Mesenchymal stem cell (in vitro differentiated cells and primary cell): ENCODE results near the gene SSR3.
A peak's percentile ranks its signal among the peaks of the same experiment; 100 is the strongest.

Experiments
- DNase-seq: peaks from one replicate; pipeline ENCODE4 v3.0.0-alpha.2; 2013
- H2AFZ ChIP-seq: one replicate; pipeline ENCODE4 v1.6.1; 2013; ENCODE audit warnings: low read depth, mild to moderate bottlenecking, control low read depth, inconsistent platforms, low read length, moderate library complexity
- H2AK5ac ChIP-seq: 2 replicates; pipeline ENCODE4 v1.6.1; 2013; ENCODE audit warnings: low read length, moderate library complexity, mild to moderate bottlenecking, inconsistent platforms; ENCODE audit not compliant: severe bottlenecking
- H2BK120ac ChIP-seq: one replicate; pipeline ENCODE4 v1.6.1; 2013; ENCODE audit warnings: low read depth, mild to moderate bottlenecking, inconsistent platforms, low read length, moderate library complexity
- H2BK12ac ChIP-seq, 2 experiments: one replicate each; pipeline ENCODE4 v1.6.1; 2013; ENCODE audit warnings: inconsistent platforms in 2 of 2, low read length in 2 of 2, mild to moderate bottlenecking in 2 of 2, moderate library complexity in 2 of 2, control low read depth in 1 of 2
- H2BK15ac ChIP-seq: one replicate; pipeline ENCODE4 v1.6.1; 2013; ENCODE audit warnings: mild to moderate bottlenecking, low read depth, inconsistent platforms; ENCODE audit not compliant: poor library complexity, severe bottlenecking
- H2BK5ac ChIP-seq: 2 replicates; pipeline ENCODE4 v1.6.1; 2013; ENCODE audit warnings: low read depth, mild to moderate bottlenecking, low read length, control low read depth, inconsistent platforms; ENCODE audit not compliant: poor library complexity, severe bottlenecking
- H3K14ac ChIP-seq, 2 experiments: one replicate each; pipeline ENCODE4 v1.6.1; 2013; ENCODE audit warnings: inconsistent platforms in 2 of 2, low read length in 2 of 2, control low read depth in 1 of 2, mild to moderate bottlenecking in 1 of 2, moderate library complexity in 1 of 2
- H3K18ac ChIP-seq, 2 experiments: one replicate each; pipeline ENCODE4 v1.6.1; 2013; ENCODE audit warnings: inconsistent platforms in 2 of 2, low read length in 2 of 2, control low read depth in 1 of 2, low read depth in 1 of 2, mild to moderate bottlenecking in 1 of 2
- H3K23ac ChIP-seq, 2 experiments: one replicate each; pipeline ENCODE4 v1.6.1; 2013; ENCODE audit warnings: inconsistent platforms in 2 of 2, low read length in 2 of 2, mild to moderate bottlenecking in 2 of 2, moderate library complexity in 2 of 2, control low read depth in 1 of 2
- H3K27ac ChIP-seq: 2 replicates; pipeline ENCODE4 v1.5.1; 2013; ENCODE audit warnings: mild to moderate bottlenecking, moderate library complexity, low read length, control low read depth, inconsistent platforms; ENCODE audit not compliant: poor library complexity, severe bottlenecking
- H3K27me3 ChIP-seq, 2 experiments: 2 replicates each; pipeline versions ENCODE4 v1.6.1 to v1.7.0; 2013; ENCODE audit warnings: low read length in 2 of 2, mild to moderate bottlenecking in 2 of 2, moderate library complexity in 2 of 2, control low read depth in 1 of 2, inconsistent platforms in 1 of 2; ENCODE audit not compliant: control insufficient read depth in 1 of 2, insufficient read depth in 1 of 2
- H3K36me3 ChIP-seq, 2 experiments: 2 replicates each; pipeline versions ENCODE4 v1.6.1 to v1.7.0; 2013; ENCODE audit warnings: low read length in 2 of 2, control low read depth in 1 of 2, inconsistent platforms in 1 of 2, low read depth in 1 of 2, mild to moderate bottlenecking in 1 of 2; ENCODE audit not compliant: insufficient read depth in 2 of 2, control insufficient read depth in 1 of 2
- H3K4ac ChIP-seq, 2 experiments: one replicate each; pipeline ENCODE4 v1.6.1; 2013; ENCODE audit warnings: inconsistent platforms in 2 of 2, low read length in 2 of 2, mild to moderate bottlenecking in 2 of 2, moderate library complexity in 2 of 2, control low read depth in 1 of 2, low read depth in 1 of 2
- H3K4me1 ChIP-seq: 2 replicates; pipeline ENCODE4 v1.6.1; 2013; ENCODE audit warnings: low read depth, low read length, control low read depth; ENCODE audit not compliant: control insufficient read depth, insufficient read depth
- H3K4me2 ChIP-seq: 2 replicates; pipeline ENCODE4 v1.6.1; 2013; ENCODE audit warnings: low read length, mild to moderate bottlenecking, inconsistent platforms; ENCODE audit not compliant: poor library complexity, severe bottlenecking
- H3K4me3 ChIP-seq, 2 experiments: 2 replicates each; pipeline versions ENCODE4 v1.5.1 to v1.7.0; 2013; ENCODE audit warnings: low read length in 2 of 2, mild to moderate bottlenecking in 2 of 2, control low read depth in 1 of 2, low read depth in 1 of 2; ENCODE audit not compliant: insufficient read depth in 1 of 2
- H3K79me1 ChIP-seq: replicated peaks from 2 replicates; pipeline ENCODE4 v1.6.1; 2013; ENCODE audit warnings: mild to moderate bottlenecking, control low read depth, low read length, inconsistent platforms; ENCODE audit not compliant: poor library complexity, severe bottlenecking
- H3K9ac ChIP-seq: 2 replicates; pipeline ENCODE4 v1.7.0; 2013; ENCODE audit warnings: mild to moderate bottlenecking, low read length, moderate library complexity
- H3K9me3 ChIP-seq: 2 replicates; pipeline ENCODE4 v1.7.0; 2013; ENCODE audit warnings: mild to moderate bottlenecking, low read length; ENCODE audit not compliant: control insufficient read depth
- H4K8ac ChIP-seq: one replicate; pipeline ENCODE4 v1.6.1; 2013; ENCODE audit warnings: inconsistent platforms, mild to moderate bottlenecking, low read length, moderate library complexity
- H4K91ac ChIP-seq: one replicate; pipeline ENCODE4 v1.6.1; 2013; ENCODE audit warnings: mild to moderate bottlenecking, low read length, inconsistent platforms
- WGBS: methylation state at CpG from one replicate; pipeline ENCODE4 v1.1.7; 2013; ENCODE audit warnings: mixed read lengths; 5-methylcytosine and 5-hydroxymethylcytosine counted together

Gene SSR3

DNA sequence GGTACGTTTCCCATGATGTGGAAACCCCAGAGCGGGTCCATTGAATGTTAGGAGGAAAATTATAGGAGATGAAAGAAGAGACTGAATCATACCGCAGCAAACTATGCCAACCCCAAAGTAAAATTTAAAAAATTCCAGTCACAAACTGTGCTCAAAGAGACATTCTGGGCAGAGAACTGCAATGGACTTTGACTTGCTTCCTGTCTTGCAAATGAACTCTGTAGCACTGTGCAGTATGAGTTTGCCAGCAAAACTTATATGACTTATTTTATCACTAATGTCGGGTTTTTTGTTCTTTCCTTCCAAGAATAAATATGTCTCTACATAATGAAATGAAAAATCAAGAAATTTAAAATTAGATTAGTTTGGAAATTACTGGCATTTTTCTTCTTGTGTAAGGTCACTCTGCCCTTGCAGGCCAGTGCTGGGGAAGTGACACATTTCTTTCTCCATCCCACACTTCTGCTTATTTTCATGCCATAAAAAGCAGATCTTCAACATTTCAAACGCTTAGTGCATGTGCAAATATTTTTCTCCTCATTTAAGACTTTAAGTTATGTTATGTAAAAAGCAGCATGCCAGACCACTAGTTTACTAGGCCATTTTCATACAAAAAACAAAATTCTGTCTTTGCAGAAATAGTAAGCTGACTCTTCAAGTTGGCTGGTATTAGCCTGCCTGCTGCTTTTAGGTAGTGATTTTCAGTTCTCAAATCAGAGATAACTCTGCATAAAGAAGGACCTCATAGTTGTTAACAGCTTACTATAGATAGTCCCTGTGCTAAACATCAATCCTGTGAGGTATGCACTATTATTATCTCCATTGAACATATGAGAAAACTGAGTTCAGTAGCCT is 32.2 kb upstream of the SSR3 start:
- H3K4me3 ChIP-seq: no peak overlapping the region
- no peak overlapping the region for H4K91ac ChIP-seq
- H3K79me1 ChIP-seq: no peaks in the 10 kb centered on the region
- H4K8ac ChIP-seq: no peak overlapping the region
- no peak overlapping the region for H3K9ac ChIP-seq
- no peak overlapping the region for H3K14ac ChIP-seq
- no peak overlapping the region for H2BK5ac ChIP-seq
- DNase-seq: no peak
- no peak overlapping the region for H2BK15ac ChIP-seq
- H3K4me2 ChIP-seq: no peak overlapping the region
- no peak overlapping the region for H2AFZ ChIP-seq
- H3K27ac ChIP-seq: no peak overlapping the region
- 85% methylated on average over 4 of the region's 5 CpGs for WGBS
- H2BK12ac ChIP-seq: no peak overlapping the region
- H2AK5ac ChIP-seq: no peak overlapping the region
- H3K36me3 ChIP-seq: no peaks in the 10 kb centered on the region
- no peaks in the 10 kb centered on the region for H3K27me3 ChIP-seq
- no peak overlapping the region for H3K4ac ChIP-seq
- H3K23ac ChIP-seq: no peak overlapping the region
- peaks cover 5% of the 10 kb centered on the region for H3K4me1 ChIP-seq
- no peak overlapping the region for H2BK120ac ChIP-seq
- no peaks in the 10 kb centered on the region for H3K9me3 ChIP-seq
- no peak overlapping the region for H3K18ac ChIP-seq

DNA sequence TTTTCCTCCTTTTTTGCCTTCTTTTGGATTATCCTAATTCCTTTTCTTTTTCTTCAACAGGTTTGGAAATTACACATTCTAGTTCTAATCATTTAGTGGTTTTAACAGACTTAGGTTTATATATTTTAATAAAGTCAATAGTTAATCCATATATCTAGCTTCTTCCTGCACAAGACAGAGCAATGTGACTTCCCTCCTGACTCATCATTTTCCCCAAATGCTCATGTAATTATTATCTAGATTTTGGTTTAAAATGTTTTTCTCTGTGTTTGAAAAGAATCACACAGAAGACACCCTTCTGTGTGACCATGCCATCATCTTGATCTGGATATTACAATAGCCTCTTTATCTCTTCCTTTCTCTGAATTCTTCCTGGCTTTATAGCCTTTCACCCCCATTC is 28.6 kb upstream of the SSR3 start:
- Histone ChIP-seq H4K91ac (no peak overlapping the region), H2BK15ac (no peak overlapping the region), H3K36me3 (no peaks in the 10 kb centered on the region), H3K4me1 (peaks cover 5% of the 10 kb centered on the region), H3K14ac (no peak overlapping the region), H3K9me3 (no peaks in the 10 kb centered on the region), H3K4me3 (no peak overlapping the region), H3K4me2 (no peak overlapping the region), H3K27ac (peak overlapping the region; percentile 10), H2BK5ac (no peak overlapping the region), H3K18ac (no peak overlapping the region), H2BK120ac (no peak overlapping the region), H2BK12ac (no peak overlapping the region), H3K79me1 (no peaks in the 10 kb centered on the region), H3K9ac (peak overlapping the region; percentile 29), H4K8ac (no peak overlapping the region), H3K23ac (no peak overlapping the region), H2AFZ (no peak overlapping the region), H2AK5ac (no peak overlapping the region), H3K4ac (no peak overlapping the region), H3K27me3 (no peaks in the 10 kb centered on the region)
- DNase-seq: no peak

DNA sequence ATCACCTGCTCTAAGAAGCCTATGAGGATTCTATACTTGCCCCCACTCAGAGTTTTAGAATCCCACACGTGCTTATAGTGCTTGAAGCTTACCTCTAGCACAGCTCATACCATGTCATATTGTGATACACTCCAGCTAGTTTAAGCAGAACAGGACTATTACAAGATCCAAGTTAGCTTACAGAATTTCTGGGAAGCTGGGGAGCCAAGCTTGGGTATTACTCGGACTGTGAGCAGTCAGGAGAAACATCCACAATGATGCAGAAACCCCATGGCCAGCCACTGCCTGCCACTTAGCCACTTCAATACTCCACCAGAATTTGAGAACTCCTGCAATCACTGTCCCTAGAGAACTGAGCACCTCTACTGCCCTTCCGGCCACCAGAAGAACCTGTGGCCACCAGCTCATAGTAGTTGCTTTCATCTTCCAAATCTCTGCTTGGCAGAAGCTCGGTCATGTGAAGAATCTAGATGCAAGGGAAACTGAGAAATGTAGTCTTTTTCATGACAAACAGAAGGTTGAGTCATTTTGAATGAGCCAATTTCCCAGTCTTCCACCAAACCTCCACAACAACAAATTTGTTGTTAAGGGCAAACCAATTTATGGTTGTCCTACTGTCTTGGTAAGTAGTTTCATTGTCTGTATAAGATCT is 27.7 kb upstream of the SSR3 start:
- Histone ChIP-seq H2BK15ac (no peak overlapping the region), H4K8ac (no peak overlapping the region), H2BK120ac (no peak overlapping the region), H3K23ac (no peak overlapping the region), H3K18ac (no peak overlapping the region), H3K14ac (no peak overlapping the region), H3K36me3 (no peaks in the 10 kb centered on the region), H3K9me3 (no peaks in the 10 kb centered on the region), H3K4me1 (peaks cover 5% of the 10 kb centered on the region), H3K4me2 (no peak overlapping the region), H2AK5ac (no peak overlapping the region), H3K27ac (no peak overlapping the region), H2BK12ac (no peak overlapping the region), H3K4ac (no peak overlapping the region), H2AFZ (no peak overlapping the region), H3K9ac (peak overlapping the region; percentile 29), H3K79me1 (no peaks in the 10 kb centered on the region), H2BK5ac (no peak overlapping the region), H3K27me3 (no peaks in the 10 kb centered on the region), H3K4me3 (no peak overlapping the region), H4K91ac (no peak overlapping the region)
- no peak for DNase-seq
- 82% methylated on average over 2 of the region's 4 CpGs for WGBS

DNA sequence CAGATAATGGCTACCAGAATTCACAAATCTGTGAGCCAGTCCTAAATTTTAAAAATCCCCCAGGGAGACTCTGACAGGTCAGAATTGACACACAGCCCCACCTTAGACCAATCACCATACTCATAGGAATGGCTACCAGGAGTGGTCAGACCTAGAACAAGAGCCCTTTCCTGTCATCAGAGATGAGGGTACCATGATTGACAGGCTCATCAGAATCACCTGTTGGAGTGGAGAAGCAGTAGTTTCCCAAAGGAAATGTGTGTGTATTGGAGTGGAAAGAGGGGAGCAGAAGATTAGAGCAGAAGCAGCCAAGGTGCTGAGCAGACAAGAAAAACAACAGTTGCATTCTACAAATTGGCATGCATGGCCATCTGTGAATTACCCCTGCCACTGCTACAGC is 27.0 kb upstream of the SSR3 start:
- H3K27ac ChIP-seq: no peak overlapping the region

More for the DNA sequence above, 27.0 kb upstream of the SSR3 start:
- no peak overlapping the region for H4K91ac ChIP-seq
- H3K36me3 ChIP-seq: no peaks in the 10 kb centered on the region
- DNase-seq: no peak
- no peak overlapping the region for H2BK5ac ChIP-seq
- no peak overlapping the region for H4K8ac ChIP-seq
- no peak overlapping the region for H3K9ac ChIP-seq
- H3K4me1 ChIP-seq: peaks cover 5% of the 10 kb centered on the region
- H2BK12ac ChIP-seq: no peak overlapping the region
- no peak overlapping the region for H3K4me3 ChIP-seq
- H3K79me1 ChIP-seq: no peaks in the 10 kb centered on the region
- H3K23ac ChIP-seq: no peak overlapping the region
- no peaks in the 10 kb centered on the region for H3K9me3 ChIP-seq
- peak overlapping the region; percentile 6 for H2AK5ac ChIP-seq
- no peak overlapping the region for H3K4me2 ChIP-seq
- no peak overlapping the region for H2BK120ac ChIP-seq
- no peak overlapping the region for H3K14ac ChIP-seq
- H3K27me3 ChIP-seq: no peaks in the 10 kb centered on the region
- H3K18ac ChIP-seq: no peak overlapping the region
- no peak overlapping the region for H2BK15ac ChIP-seq
- no peak overlapping the region for H2AFZ ChIP-seq
- H3K4ac ChIP-seq: no peak overlapping the region
